ENCODE measurements around the gene TRIM10. TPM values are rescaled to one million over a fixed set of nuclear protein-coding genes. Genes with fewer than 3 reads are reported as not detected.

Gene TRIM10
- total and polyA plus RNA-seq, 2 donors (not counting 1 experiment from before 2014, with no cell fraction given) = not detected

- Histone ChIP-seq H3K36me3 (ENCODE audit: control insufficient read depth, insufficient read depth, low read length) (no peaks in the 10 kb centered on the region), H3K4me2 (ENCODE audit: extremely low read depth, insufficient read depth, low read length) (no peak overlapping the region), H3K9me3 (ENCODE audit: control insufficient read depth, insufficient read depth, low read depth, low read length) (no peaks in the 10 kb centered on the region), H4K20me1 (ENCODE audit: control insufficient read depth, extremely low read depth, insufficient read depth, low read length) (no peaks in the 10 kb centered on the region), H3K4me1 (ENCODE audit: control insufficient read depth, extremely low read depth, insufficient read depth, low read length) (no peaks in the 10 kb centered on the region), H3K9ac (ENCODE audit: insufficient read depth, low read length) (no peak overlapping the region), H3K27ac (ENCODE audit: insufficient read depth, low read length) (no peak overlapping the region), H3K4me3 (replicated peaks in 1 of 4; ENCODE audit: control extremely low read depth in 1 of 4, insufficient read depth in 1 of 4, low read depth in 3 of 4, low read length in 4 of 4) (no peak overlapping the region), H3K79me2 (ENCODE audit: control insufficient read depth, insufficient read depth, low read length) (no peaks in the 10 kb centered on the region), H2AFZ (ENCODE audit: low read length) (no peak overlapping the region), H3K27me3 (ENCODE audit: control insufficient read depth, insufficient read depth, low read length) (peaks cover 33% of the 10 kb centered on the region)
- TF ChIP-seq CTCF (conservative IDR thresholded peaks at IDR 0.05 in 1 of 2, IDR thresholded peaks at IDR 0.05 in 1 of 2; ENCODE audit: low read depth in 1 of 2, low read length in 2 of 2) (no peak), EZH2 (IDR thresholded peaks at IDR 0.05; ENCODE audit: low read length, missing control alignments) (no peak)
- DNase-seq (ENCODE audit: low read depth in 2 of 2) = no peak
Measured at GRCh38 chr6:30129265-30130178, 31.5 kb downstream of the TRIM10 start.

- Histone ChIP-seq H3K79me2 (ENCODE audit: control insufficient read depth, insufficient read depth, low read length) (no peaks in the 10 kb centered on the region), H4K20me1 (ENCODE audit: control insufficient read depth, extremely low read depth, insufficient read depth, low read length) (no peaks in the 10 kb centered on the region), H3K4me3 (replicated peaks in 1 of 4; ENCODE audit: control extremely low read depth in 1 of 4, insufficient read depth in 1 of 4, low read depth in 3 of 4, low read length in 4 of 4) (no peak overlapping the region), H3K9ac (ENCODE audit: insufficient read depth, low read length) (no peak overlapping the region), H3K27me3 (ENCODE audit: control insufficient read depth, insufficient read depth, low read length) (peaks cover 33% of the 10 kb centered on the region), H2AFZ (ENCODE audit: low read length) (no peak overlapping the region), H3K36me3 (ENCODE audit: control insufficient read depth, insufficient read depth, low read length) (no peaks in the 10 kb centered on the region), H3K9me3 (ENCODE audit: control insufficient read depth, insufficient read depth, low read depth, low read length) (no peaks in the 10 kb centered on the region), H3K4me2 (ENCODE audit: extremely low read depth, insufficient read depth, low read length) (no peak overlapping the region), H3K27ac (ENCODE audit: insufficient read depth, low read length) (no peak overlapping the region), H3K4me1 (ENCODE audit: control insufficient read depth, extremely low read depth, insufficient read depth, low read length) (no peaks in the 10 kb centered on the region)
- DNase-seq (ENCODE audit: low read depth in 2 of 2) = no peak
- TF ChIP-seq EZH2 (IDR thresholded peaks at IDR 0.05; ENCODE audit: low read length, missing control alignments) = no peak
- TF ChIP-seq CTCF (conservative IDR thresholded peaks at IDR 0.05 in 1 of 2, IDR thresholded peaks at IDR 0.05 in 1 of 2; ENCODE audit: low read depth in 1 of 2, low read length in 2 of 2) = no peak
Measured at GRCh38 chr6:30127238-30128093, 33.5 kb downstream of the TRIM10 start.

GRCh38 chr6:30122515-30122914, 38.5 kb downstream of the TRIM10 start:
- Histone ChIP-seq H3K4me3 (replicated peaks in 1 of 4; ENCODE audit: control extremely low read depth in 1 of 4, insufficient read depth in 1 of 4, low read depth in 3 of 4, low read length in 4 of 4) (no peak overlapping the region), H3K9ac (ENCODE audit: insufficient read depth, low read length) (no peak overlapping the region), H4K20me1 (ENCODE audit: control insufficient read depth, extremely low read depth, insufficient read depth, low read length) (no peaks in the 10 kb centered on the region), H3K4me2 (ENCODE audit: extremely low read depth, insufficient read depth, low read length) (no peak overlapping the region), H3K27ac (ENCODE audit: insufficient read depth, low read length) (no peak overlapping the region), H3K36me3 (ENCODE audit: control insufficient read depth, insufficient read depth, low read length) (no peaks in the 10 kb centered on the region), H3K4me1 (ENCODE audit: control insufficient read depth, extremely low read depth, insufficient read depth, low read length) (no peaks in the 10 kb centered on the region), H3K27me3 (ENCODE audit: control insufficient read depth, insufficient read depth, low read length) (peaks cover 8% of the 10 kb centered on the region), H2AFZ (ENCODE audit: low read length) (no peak overlapping the region), H3K9me3 (ENCODE audit: control insufficient read depth, insufficient read depth, low read depth, low read length) (no peaks in the 10 kb centered on the region), H3K79me2 (ENCODE audit: control insufficient read depth, insufficient read depth, low read length) (no peaks in the 10 kb centered on the region)
- TF ChIP-seq CTCF (conservative IDR thresholded peaks at IDR 0.05 in 1 of 2, IDR thresholded peaks at IDR 0.05 in 1 of 2; ENCODE audit: low read depth in 1 of 2, low read length in 2 of 2) = no peak
- no peak for TF ChIP-seq EZH2 (IDR thresholded peaks at IDR 0.05; ENCODE audit: low read length, missing control alignments)
- DNase-seq (ENCODE audit: low read depth in 2 of 2) = no peak
